ENCODE results near the gene EEF1AKMT4.

DNA sequence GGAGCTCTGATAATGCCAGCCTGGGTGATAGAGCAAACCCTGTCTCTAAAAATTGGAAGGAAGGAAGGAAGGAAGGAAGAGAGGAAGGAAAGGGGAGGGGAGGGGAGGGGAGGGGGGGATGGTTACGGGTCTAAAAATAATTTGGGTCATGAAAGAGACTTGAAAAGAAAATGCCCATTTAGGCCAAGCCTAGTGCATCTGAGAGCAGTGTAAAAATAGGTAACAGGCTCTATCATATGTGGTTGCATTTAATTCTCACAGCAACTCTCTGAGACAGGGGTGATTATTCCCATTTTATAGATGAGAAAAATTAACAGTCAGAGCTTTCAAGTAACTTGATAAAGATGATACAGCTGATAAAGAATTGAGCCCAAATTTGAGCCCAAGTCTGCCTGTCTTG is 22.8 kb downstream of the EEF1AKMT4 start:
- TF ChIP-seq, protein P1, sequence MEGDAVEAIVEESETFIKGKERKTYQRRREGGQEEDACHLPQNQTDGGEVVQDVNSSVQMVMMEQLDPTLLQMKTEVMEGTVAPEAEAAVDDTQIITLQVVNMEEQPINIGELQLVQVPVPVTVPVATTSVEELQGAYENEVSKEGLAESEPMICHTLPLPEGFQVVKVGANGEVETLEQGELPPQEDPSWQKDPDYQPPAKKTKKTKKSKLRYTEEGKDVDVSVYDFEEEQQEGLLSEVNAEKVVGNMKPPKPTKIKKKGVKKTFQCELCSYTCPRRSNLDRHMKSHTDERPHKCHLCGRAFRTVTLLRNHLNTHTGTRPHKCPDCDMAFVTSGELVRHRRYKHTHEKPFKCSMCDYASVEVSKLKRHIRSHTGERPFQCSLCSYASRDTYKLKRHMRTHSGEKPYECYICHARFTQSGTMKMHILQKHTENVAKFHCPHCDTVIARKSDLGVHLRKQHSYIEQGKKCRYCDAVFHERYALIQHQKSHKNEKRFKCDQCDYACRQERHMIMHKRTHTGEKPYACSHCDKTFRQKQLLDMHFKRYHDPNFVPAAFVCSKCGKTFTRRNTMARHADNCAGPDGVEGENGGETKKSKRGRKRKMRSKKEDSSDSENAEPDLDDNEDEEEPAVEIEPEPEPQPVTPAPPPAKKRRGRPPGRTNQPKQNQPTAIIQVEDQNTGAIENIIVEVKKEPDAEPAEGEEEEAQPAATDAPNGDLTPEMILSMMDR (optimal IDR thresholded peaks at IDR 0.05 in 1 of 3, IDR thresholded peaks at IDR 0.05 in 1 of 3, conservative IDR thresholded peaks at IDR 0.05 in 1 of 3; ENCODE audit: extremely low read depth in 1 of 3, insufficient read depth in 2 of 3, low read length in 3 of 3) = no peak
- no peak for TF ChIP-seq EZH2 (IDR thresholded peaks at IDR 0.05; ENCODE audit: low read length)
